Measurements from ENCODE around the gene BHLHE41.

Gene BHLHE41

GRCh38 chr12:26077915-26078702 is 46.7 kb downstream of the BHLHE41 start:
- no peak for DNase-seq
